Measurements from ENCODE around the gene NCCRP1. TPM values are rescaled to one million over a fixed set of nuclear protein-coding genes. Genes with fewer than 3 reads are reported as not detected.

Gene NCCRP1
- total RNA-seq, 2 experiments from 2014 or later: not detected

GRCh38 chr19:39157275-39157996 is 39.3 kb upstream of the NCCRP1 start:
- TF ChIP-seq EZH2phosphoT487 (IDR thresholded peaks at IDR 0.05; ENCODE audit: borderline replicate concordance, low read depth, low read length): no peak
- TF ChIP-seq CTCF (conservative IDR thresholded peaks at IDR 0.05; ENCODE audit: low read length): no peak
- no peaks in the 10 kb centered on the region for H3K4me1 ChIP-seq (ENCODE audit: insufficient read depth, low read length, poor library complexity, severe bottlenecking)
- H3K9me3 ChIP-seq (ENCODE audit: low read length): no peaks in the 10 kb centered on the region
- H3K4me3 ChIP-seq (ENCODE audit: low read depth, low read length, poor library complexity, severe bottlenecking): no peak overlapping the region
- no TSS peak for BruUV-seq (replicated peaks)
- H3K36me3 ChIP-seq (ENCODE audit: insufficient read depth, low read length): no peaks in the 10 kb centered on the region
- no peaks in the 10 kb centered on the region for H3K79me2 ChIP-seq (ENCODE audit: insufficient read depth, low read depth, low read length)
- H3K27ac ChIP-seq (ENCODE audit: low read depth, low read length, poor library complexity, severe bottlenecking): no peak overlapping the region
- no peak for DNase-seq (ENCODE audit: low spot score)
- H2AFZ ChIP-seq (ENCODE audit: low read length): no peak overlapping the region
- no peak overlapping the region for H3K4me2 ChIP-seq (ENCODE audit: low read length)
- ChIA-PET CTCF (ENCODE audit: unreplicated experiment) (no interaction called here), POLR2A (no interaction called here)
- H4K20me1 ChIP-seq (ENCODE audit: insufficient read depth, low read length): no peaks in the 10 kb centered on the region
- intact Hi-C loops (cut with micrococcal nuclease; ENCODE audit: unreplicated experiment): no loop called here
- no peaks in the 10 kb centered on the region for H3K9me2 ChIP-seq (ENCODE audit: insufficient read depth, low read length)

DNA sequence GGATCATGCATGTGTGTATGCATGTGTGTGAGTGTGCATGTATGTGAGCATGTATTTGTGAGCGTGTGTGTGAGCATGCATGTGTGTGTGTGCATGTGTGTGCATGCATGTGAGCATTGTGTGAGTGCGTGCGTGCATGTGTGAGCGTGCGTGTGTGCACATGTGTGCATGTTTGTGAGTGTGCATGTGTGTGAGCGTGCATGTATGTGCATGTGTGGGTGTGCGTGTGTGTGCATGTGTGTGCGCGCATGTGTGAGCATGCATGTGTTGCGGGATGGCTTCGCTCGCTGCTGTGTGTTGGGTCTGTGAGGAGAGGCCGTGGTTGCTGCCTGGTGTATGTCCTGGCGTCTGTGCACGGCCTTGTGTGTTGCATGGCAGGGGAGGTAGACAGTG is 38.8 kb upstream of the NCCRP1 start:
- Histone ChIP-seq H3K36me3 (ENCODE audit: insufficient read depth, low read length) (no peaks in the 10 kb centered on the region), H3K9me2 (ENCODE audit: insufficient read depth, low read length) (no peaks in the 10 kb centered on the region), H3K9me3 (ENCODE audit: low read length) (no peaks in the 10 kb centered on the region), H3K27ac (ENCODE audit: low read depth, low read length, poor library complexity, severe bottlenecking) (no peak overlapping the region), H3K4me3 (ENCODE audit: low read depth, low read length, poor library complexity, severe bottlenecking) (no peak overlapping the region), H3K4me1 (ENCODE audit: insufficient read depth, low read length, poor library complexity, severe bottlenecking) (no peaks in the 10 kb centered on the region), H2AFZ (ENCODE audit: low read length) (no peak overlapping the region), H3K4me2 (ENCODE audit: low read length) (no peak overlapping the region), H4K20me1 (ENCODE audit: insufficient read depth, low read length) (no peaks in the 10 kb centered on the region), H3K79me2 (ENCODE audit: insufficient read depth, low read depth, low read length) (no peaks in the 10 kb centered on the region)
- DNase-seq (ENCODE audit: low spot score): no peak
- TF ChIP-seq EZH2phosphoT487 (IDR thresholded peaks at IDR 0.05; ENCODE audit: borderline replicate concordance, low read depth, low read length): no peak
- no peak for TF ChIP-seq CTCF (conservative IDR thresholded peaks at IDR 0.05; ENCODE audit: low read length)
- BruUV-seq (replicated peaks): no TSS peak
- intact Hi-C loops (cut with micrococcal nuclease; ENCODE audit: unreplicated experiment): no loop called here
- ChIA-PET CTCF (ENCODE audit: unreplicated experiment) (no interaction called here), POLR2A (no interaction called here)

DNA sequence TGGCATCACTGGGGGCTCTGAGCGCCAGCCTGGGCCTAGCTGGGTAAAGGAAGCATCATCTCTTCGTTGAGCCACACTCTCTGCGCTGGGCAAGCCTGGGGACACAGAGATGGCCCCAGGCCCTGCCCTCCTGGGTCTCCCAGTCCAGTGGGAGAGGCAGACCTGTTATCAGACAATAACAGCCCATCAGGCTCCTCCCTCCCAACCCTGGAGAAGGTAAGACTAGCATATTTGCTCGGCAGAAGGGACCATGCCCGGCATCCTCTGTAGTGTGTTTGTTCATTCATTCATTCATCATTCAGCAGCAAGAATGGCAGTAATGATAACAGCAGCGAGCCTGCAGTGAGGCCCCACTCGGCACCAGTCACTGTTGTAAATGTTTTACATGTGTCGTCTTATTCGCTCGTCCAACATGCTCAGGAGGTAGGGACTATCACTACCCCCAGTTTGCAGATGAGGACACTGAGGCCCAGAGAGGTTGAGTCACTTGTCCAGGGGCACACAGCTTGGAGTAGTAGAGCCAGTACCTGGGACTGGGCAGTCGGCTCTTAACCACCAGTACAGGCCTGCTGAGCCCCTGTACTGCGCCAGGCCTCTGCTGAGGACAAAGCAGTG is 38.0 kb upstream of the NCCRP1 start:
- H3K9me2 ChIP-seq (ENCODE audit: insufficient read depth, low read length): no peaks in the 10 kb centered on the region
- H3K9me3 ChIP-seq (ENCODE audit: low read length): no peaks in the 10 kb centered on the region
- no peaks in the 10 kb centered on the region for H4K20me1 ChIP-seq (ENCODE audit: insufficient read depth, low read length)
- intact Hi-C loops (cut with micrococcal nuclease; ENCODE audit: unreplicated experiment): no loop called here
- CTCF ChIA-PET (ENCODE audit: unreplicated experiment): no interaction called here
- H3K4me3 ChIP-seq (ENCODE audit: low read depth, low read length, poor library complexity, severe bottlenecking): no peak overlapping the region
- BruUV-seq (replicated peaks): no TSS peak
- POLR2A ChIA-PET: no interaction called here
- no peak overlapping the region for H3K27ac ChIP-seq (ENCODE audit: low read depth, low read length, poor library complexity, severe bottlenecking)
- no peak overlapping the region for H3K4me2 ChIP-seq (ENCODE audit: low read length)
- TF ChIP-seq CTCF (conservative IDR thresholded peaks at IDR 0.05; ENCODE audit: low read length) (no peak), EZH2phosphoT487 (IDR thresholded peaks at IDR 0.05; ENCODE audit: borderline replicate concordance, low read depth, low read length) (no peak)
- H2AFZ ChIP-seq (ENCODE audit: low read length): no peak overlapping the region
- no peaks in the 10 kb centered on the region for H3K36me3 ChIP-seq (ENCODE audit: insufficient read depth, low read length)
- no peaks in the 10 kb centered on the region for H3K79me2 ChIP-seq (ENCODE audit: insufficient read depth, low read depth, low read length)
- no peak for DNase-seq (ENCODE audit: low spot score)
- H3K4me1 ChIP-seq (ENCODE audit: insufficient read depth, low read length, poor library complexity, severe bottlenecking): no peaks in the 10 kb centered on the region
